K562 (cell line): ENCODE measurements around the gene TMEM11. TPM values are rescaled to one million over a fixed set of nuclear protein-coding genes. Genes with fewer than 3 reads are reported as not detected.

Source experiments
- polyA plus RNA-seq, 8 experiments: library from polyadenylated mRNA; depleted of rRNA in 4 of 8; stranded (reverse) in 5 of 8; unstranded in 3 of 8; fragments of >200 nt; fragmentation: Nextera tagmentation in 2 of 8; fragmentation: Illumina TruSeq in 1 of 8; extraction: Ambion mirVana in 2 of 8; extraction: Trizol in 1 of 8; gene quantifications; 2 replicates each; pipeline versions ENCODE4 v1.2.1 to v1.2.3, GENCODE V29; 2011 to 2014; ENCODE audit warnings: inconsistent platforms in 1 of 8, missing spikeins in 1 of 8
- small RNA-seq: library from RNA; depleted of rRNA; stranded (forward); fragments of <200 nt; gene quantifications from one replicate; pipeline ENCODE3, GENCODE V24; 2014
- total RNA-seq, 7 experiments: library from RNA; depleted of rRNA in 6 of 7; stranded (reverse); fragments of >200 nt in 6 of 7; fragmentation: Illumina TruSeq in 2 of 7; extraction: Trizol in 2 of 7; gene quantifications; 2 replicates each; pipeline versions ENCODE4 v1.2.1 to v1.2.3, GENCODE V29; 2011 to 2021; ENCODE audit warnings: low replicate concordance in 1 of 7

TMEM11 gene
- total and polyA plus RNA-seq, 9 of the 15 experiments (the other 6 are each of a cell fraction or from before 2014, with no cell fraction given): 12.0 to 40.7 (median 30.0) TPM

Small RNA genes within 50 kb of the gene (small RNA-seq; reads per million reads assigned to genes)
- gene RN7SL426P: not detected

Other genes starting within 250 kb of the TMEM11 start
- gene USP22, start 171.2 kb downstream of the TMEM11 start, total RNA-seq (2014; rRNA removed): 54.3 and 71.1 TPM in 2 replicates
- 59.6 and 61.6 TPM in 2 replicates for gene USP22, start 171.2 kb downstream of the TMEM11 start, total RNA-seq (2014; rRNA removed; fragmentation: Illumina TruSeq; extraction: Trizol)
- 56.2 and 58.9 TPM in 2 replicates for gene USP22, start 171.2 kb downstream of the TMEM11 start, total RNA-seq (2015; rRNA removed; fragmentation: Illumina TruSeq; extraction: Trizol)
- gene USP22, start 171.2 kb downstream of the TMEM11 start, total RNA-seq (2021): 105 and 113 TPM in 2 replicates
- gene USP22, start 171.2 kb downstream of the TMEM11 start, polyA plus RNA-seq (2011; rRNA removed): 79.9 and 93.3 TPM in 2 replicates
- gene USP22, start 171.2 kb downstream of the TMEM11 start, polyA plus RNA-seq (2014; fragmentation: Illumina TruSeq; extraction: Trizol): 77.5 and 91.3 TPM in 2 replicates
- gene USP22, start 171.2 kb downstream of the TMEM11 start, polyA plus RNA-seq (2014; fragmentation: Nextera tagmentation; extraction: Ambion mirVana): 1 to 10 TPM; 6.5 to 7.5 TPM
- gene USP22, start 171.2 kb downstream of the TMEM11 start, polyA plus RNA-seq (2014; rRNA removed): 46.4 and 51.6 TPM in 2 replicates
- 8.9 and 17.2 TPM in 2 replicates for gene DHRS7B, start 87.2 kb downstream of the TMEM11 start, total RNA-seq (2014; rRNA removed)
- 14.8 and 15.6 TPM in 2 replicates for gene DHRS7B, start 87.2 kb downstream of the TMEM11 start, total RNA-seq (2014; rRNA removed; fragmentation: Illumina TruSeq; extraction: Trizol)
- gene DHRS7B, start 87.2 kb downstream of the TMEM11 start, total RNA-seq (2015; rRNA removed; fragmentation: Illumina TruSeq; extraction: Trizol): 12.6 and 13.4 TPM in 2 replicates
- gene DHRS7B, start 87.2 kb downstream of the TMEM11 start, total RNA-seq (2021): 12.5 and 13.8 TPM in 2 replicates
- gene DHRS7B, start 87.2 kb downstream of the TMEM11 start, polyA plus RNA-seq (2011; rRNA removed): 18.7 and 18.8 TPM in 2 replicates
- gene DHRS7B, start 87.2 kb downstream of the TMEM11 start, polyA plus RNA-seq (2014; fragmentation: Illumina TruSeq; extraction: Trizol): 8.0 and 12.8 TPM in 2 replicates
- 10 to 100 TPM; 23.5 to 30.7 TPM for gene DHRS7B, start 87.2 kb downstream of the TMEM11 start, polyA plus RNA-seq (2014; fragmentation: Nextera tagmentation; extraction: Ambion mirVana)
- gene DHRS7B, start 87.2 kb downstream of the TMEM11 start, polyA plus RNA-seq (2014; rRNA removed): 16.6 and 24.5 TPM in 2 replicates
- gene NATD1, start 39.2 kb upstream of the TMEM11 start, total RNA-seq (2014; rRNA removed): 2.3 and 2.9 TPM in 2 replicates
- 0.55 and 0.61 TPM in 2 replicates for gene NATD1, start 39.2 kb upstream of the TMEM11 start, total RNA-seq (2014; rRNA removed; fragmentation: Illumina TruSeq; extraction: Trizol)
- gene NATD1, start 39.2 kb upstream of the TMEM11 start, total RNA-seq (2015; rRNA removed; fragmentation: Illumina TruSeq; extraction: Trizol): 0.65 and 0.72 TPM in 2 replicates
- gene NATD1, start 39.2 kb upstream of the TMEM11 start, total RNA-seq (2021): 5.4 TPM in 2 replicates
- gene NATD1, start 39.2 kb upstream of the TMEM11 start, polyA plus RNA-seq (2011; rRNA removed): 1.6 and 2.3 TPM in 2 replicates
- 3.7 and 4.5 TPM in 2 replicates for gene NATD1, start 39.2 kb upstream of the TMEM11 start, polyA plus RNA-seq (2014; fragmentation: Illumina TruSeq; extraction: Trizol)
- gene NATD1, start 39.2 kb upstream of the TMEM11 start, polyA plus RNA-seq (2014; fragmentation: Nextera tagmentation; extraction: Ambion mirVana): under 1 TPM; 0.24 to 0.52 TPM
- 3.7 and 4.2 TPM in 2 replicates for gene NATD1, start 39.2 kb upstream of the TMEM11 start, polyA plus RNA-seq (2014; rRNA removed)
- gene MAP2K3, start 70.5 kb upstream of the TMEM11 start, total RNA-seq (2014; rRNA removed): 4.4 and 5.9 TPM in 2 replicates
- gene MAP2K3, start 70.5 kb upstream of the TMEM11 start, total RNA-seq (2014; rRNA removed; fragmentation: Illumina TruSeq; extraction: Trizol): 2.2 and 2.5 TPM in 2 replicates
- gene MAP2K3, start 70.5 kb upstream of the TMEM11 start, total RNA-seq (2015; rRNA removed; fragmentation: Illumina TruSeq; extraction: Trizol): 3.5 TPM in 2 replicates
- 14.8 and 16.1 TPM in 2 replicates for gene MAP2K3, start 70.5 kb upstream of the TMEM11 start, total RNA-seq (2021)
- gene MAP2K3, start 70.5 kb upstream of the TMEM11 start, polyA plus RNA-seq (2011; rRNA removed): 2.8 and 3.5 TPM in 2 replicates
- 10.3 and 12.5 TPM in 2 replicates for gene MAP2K3, start 70.5 kb upstream of the TMEM11 start, polyA plus RNA-seq (2014; fragmentation: Illumina TruSeq; extraction: Trizol)
- under 1 TPM; 0.18 to 0.38 TPM for gene MAP2K3, start 70.5 kb upstream of the TMEM11 start, polyA plus RNA-seq (2014; fragmentation: Nextera tagmentation; extraction: Ambion mirVana)
- 8.0 and 8.8 TPM in 2 replicates for gene MAP2K3, start 70.5 kb upstream of the TMEM11 start, polyA plus RNA-seq (2014; rRNA removed)
- gene KCNJ12, start 162.2 kb upstream of the TMEM11 start, total RNA-seq (2014; rRNA removed): 0.12 TPM in 1 of 2 replicates, not detected in the other
- gene KCNJ12, start 162.2 kb upstream of the TMEM11 start, total RNA-seq (2014; rRNA removed; fragmentation: Illumina TruSeq; extraction: Trizol): not detected in 2 replicates
- gene KCNJ12, start 162.2 kb upstream of the TMEM11 start, total RNA-seq (2015; rRNA removed; fragmentation: Illumina TruSeq; extraction: Trizol): not detected in 2 replicates
- gene KCNJ12, start 162.2 kb upstream of the TMEM11 start, total RNA-seq (2021): 0.02 TPM in 1 of 2 replicates, not detected in the other
- gene KCNJ12, start 162.2 kb upstream of the TMEM11 start, polyA plus RNA-seq (2011; rRNA removed): not detected in 2 replicates
- not detected in 2 replicates for gene KCNJ12, start 162.2 kb upstream of the TMEM11 start, polyA plus RNA-seq (2014; fragmentation: Illumina TruSeq; extraction: Trizol)
- gene KCNJ12, start 162.2 kb upstream of the TMEM11 start, polyA plus RNA-seq (2014; fragmentation: Nextera tagmentation; extraction: Ambion mirVana): not detected
- not detected in 2 replicates for gene KCNJ12, start 162.2 kb upstream of the TMEM11 start, polyA plus RNA-seq (2014; rRNA removed)